HG02885 (cell line): ENCODE results near the gene DGKD.

Experiments
- ATAC-seq: cut with Tn5 transposase; IDR thresholded peaks from one replicate; pipeline ENCODE4 v1.9.1; 2021; ENCODE audit warnings: mild to moderate bottlenecking; ENCODE audit not compliant: unreplicated experiment, poor library complexity

DGKD gene

GRCh38 chr2:233407771-233408181, 53.5 kb downstream of the DGKD start:
- no peak for ATAC-seq

- no peak for ATAC-seq
These were observed 54.3 kb downstream of the DGKD start for GRCh38 chr2:233408366-233409285.

GRCh38 chr2:233409286-233409991, 55.1 kb downstream of the DGKD start:
- no peak for ATAC-seq

- ATAC-seq, result no peak
These were observed 56.0 kb downstream of the DGKD start for GRCh38 chr2:233410196-233410760.

- no peak for ATAC-seq
These were observed 56.9 kb downstream of the DGKD start for GRCh38 chr2:233411162-233411561.

GRCh38 chr2:233412405-233412804, 58.1 kb downstream of the DGKD start:
- no peak for ATAC-seq

- ATAC-seq, result no peak
These were observed 58.8 kb downstream of the DGKD start for GRCh38 chr2:233413046-233413445.

GRCh38 chr2:233413559-233414272, 59.4 kb downstream of the DGKD start:
- ATAC-seq, result no peak

- no peak for ATAC-seq
These were observed 60.0 kb downstream of the DGKD start for GRCh38 chr2:233414273-233414654.

GRCh38 chr2:233414777-233415570, 60.7 kb downstream of the DGKD start:
- ATAC-seq, result no peak

- no peak for ATAC-seq
These were observed 61.9 kb downstream of the DGKD start for GRCh38 chr2:233416199-233416598.

- ATAC-seq, result no peak
These were observed 62.4 kb downstream of the DGKD start for GRCh38 chr2:233416706-233417105.

GRCh38 chr2:233417282-233417681, 63.0 kb downstream of the DGKD start:
- no peak for ATAC-seq

GRCh38 chr2:233418052-233418760, 63.9 kb downstream of the DGKD start:
- no peak for ATAC-seq

- peak; percentile 53 for ATAC-seq
These were observed 64.7 kb downstream of the DGKD start for GRCh38 chr2:233418761-233419546.

- no peak for ATAC-seq
These were observed 65.5 kb downstream of the DGKD start for GRCh38 chr2:233419602-233420391.

GRCh38 chr2:233421091-233421816, 67.0 kb downstream of the DGKD start:
- ATAC-seq, result no peak
